Fibroblast of pulmonary artery (primary cell): ENCODE measurements around the gene SLC16A7.

Experiments
- DNase-seq: peaks from one replicate; pipeline ENCODE4 v3.0.0-alpha.2; 2010; ENCODE audit warnings: low read depth
- H3K4me3 ChIP-seq: replicated peaks from 2 replicates; pipeline ENCODE4 v1.5.1; 2011; ENCODE audit warnings: low read depth, mild to moderate bottlenecking, control low read depth, low read length, moderate library complexity
- CTCF ChIP-seq: IDR thresholded peaks from 2 replicates; pipeline ENCODE4 v1.5.1; 2011; ENCODE audit warnings: mild to moderate bottlenecking, control low read depth, low read length, inconsistent platforms; ENCODE audit errors: missing control alignments

Gene SLC16A7

DNA sequence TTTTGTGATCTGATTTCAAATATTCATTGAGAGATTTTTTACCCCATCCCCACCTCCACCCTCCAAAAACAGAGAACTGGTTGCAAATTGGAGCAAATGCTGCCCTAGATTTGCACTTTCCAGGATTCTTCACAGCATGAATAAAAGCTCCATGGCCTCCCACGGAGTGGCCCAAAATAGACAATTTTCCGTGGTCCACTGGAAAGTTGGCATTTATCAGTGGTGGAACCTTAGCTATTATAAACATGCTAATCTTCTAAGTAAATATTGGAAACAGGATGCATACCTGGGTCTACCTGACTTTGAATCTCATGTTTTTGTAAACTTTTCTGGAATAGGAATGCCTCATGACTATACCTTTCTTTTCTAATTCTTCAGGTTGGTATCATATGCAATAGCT is 123.9 kb downstream of the SLC16A7 start:
- no peak overlapping the region for H3K4me3 ChIP-seq
- no peak for TF ChIP-seq CTCF
- no peak for DNase-seq

DNA sequence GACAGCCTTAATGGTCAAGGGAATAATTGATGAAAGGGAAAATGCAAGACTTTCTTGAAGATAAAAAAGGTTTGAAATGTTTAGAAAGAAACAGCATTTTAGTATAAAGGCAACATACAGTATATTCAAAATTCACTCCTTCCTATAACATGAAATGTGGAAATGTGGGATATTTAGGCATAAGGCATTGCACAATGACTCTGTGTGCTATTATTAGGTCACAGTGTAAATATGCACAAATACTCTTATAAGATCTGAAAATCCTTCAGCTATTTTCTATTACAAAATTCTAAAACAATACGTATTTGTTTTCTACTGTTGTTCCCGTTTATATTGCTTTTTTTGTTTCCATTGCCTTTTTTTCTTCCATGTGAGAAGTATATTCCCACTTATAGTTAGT is 127.7 kb downstream of the SLC16A7 start:
- no peak for DNase-seq
- TF ChIP-seq CTCF = no peak
- no peak overlapping the region for H3K4me3 ChIP-seq

GRCh38 chr12:59724011-59724695 is 128.3 kb downstream of the SLC16A7 start:
- no peak overlapping the region for H3K4me3 ChIP-seq
- no peak for DNase-seq
- TF ChIP-seq CTCF = no peak

DNA sequence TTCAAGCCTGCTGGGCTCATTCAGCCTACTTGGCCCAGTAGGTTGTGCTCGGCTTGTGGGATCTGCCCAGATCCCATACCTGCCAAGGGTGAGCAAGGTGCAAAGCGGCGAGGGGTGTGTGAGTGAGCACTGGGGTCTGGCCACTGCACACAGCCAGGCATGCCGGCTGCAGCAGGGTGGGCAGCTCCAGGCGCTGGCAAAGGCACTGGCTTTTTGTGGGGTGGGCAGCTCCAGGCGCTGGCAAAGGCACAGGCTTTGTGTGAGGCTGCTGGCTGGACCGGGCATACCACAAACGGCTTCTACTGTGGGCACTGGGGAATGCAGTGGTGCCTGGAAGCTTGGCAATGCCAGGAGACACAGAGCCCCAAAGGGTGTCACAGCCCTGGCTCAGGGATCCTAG is 137.4 kb downstream of the SLC16A7 start:
- DNase-seq = no peak
- no peak for TF ChIP-seq CTCF
- H3K4me3 ChIP-seq = no peak overlapping the region

DNA sequence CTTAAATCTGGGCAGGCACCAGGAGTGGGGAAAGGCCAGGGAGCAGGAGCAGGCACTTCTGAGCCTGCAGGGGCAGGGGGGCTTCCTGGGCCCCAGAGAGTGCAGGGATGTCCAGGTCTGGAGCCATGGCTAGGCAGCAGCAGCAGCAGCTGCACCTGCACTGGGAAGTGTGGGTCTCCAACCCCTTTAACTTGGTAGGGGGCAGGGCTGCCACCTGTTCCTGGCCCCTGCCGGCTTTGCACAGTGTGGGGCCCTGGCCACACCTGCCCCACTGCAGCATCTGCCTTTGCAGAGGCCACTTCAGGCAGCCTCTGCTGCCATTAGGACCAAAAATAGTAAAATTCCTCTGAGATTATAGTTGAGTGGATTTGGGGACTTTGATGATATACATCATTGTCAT is 138.5 kb downstream of the SLC16A7 start:
- no peak overlapping the region for H3K4me3 ChIP-seq
- no peak for TF ChIP-seq CTCF
- DNase-seq = no peak

DNA sequence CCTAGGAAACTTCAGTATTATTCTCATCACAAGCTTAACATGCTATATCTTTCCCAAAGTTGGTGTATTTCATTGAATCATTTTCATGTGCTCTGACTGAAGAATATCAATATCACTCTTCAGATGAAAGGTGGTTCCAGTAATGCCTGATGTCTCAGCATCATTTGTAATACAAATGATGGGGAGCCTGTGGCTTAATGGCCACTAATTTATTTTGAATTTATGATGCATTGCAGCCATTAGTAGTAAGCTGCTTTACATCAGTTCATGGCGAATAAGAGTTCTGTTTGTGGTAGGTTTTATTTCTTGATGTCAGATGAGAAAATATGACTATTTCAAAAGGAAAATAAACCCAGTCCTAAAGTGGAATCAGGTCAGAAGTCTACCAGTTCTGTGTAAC is 139.4 kb downstream of the SLC16A7 start:
- no peak for TF ChIP-seq CTCF
- no peak overlapping the region for H3K4me3 ChIP-seq
- no peak for DNase-seq

DNA sequence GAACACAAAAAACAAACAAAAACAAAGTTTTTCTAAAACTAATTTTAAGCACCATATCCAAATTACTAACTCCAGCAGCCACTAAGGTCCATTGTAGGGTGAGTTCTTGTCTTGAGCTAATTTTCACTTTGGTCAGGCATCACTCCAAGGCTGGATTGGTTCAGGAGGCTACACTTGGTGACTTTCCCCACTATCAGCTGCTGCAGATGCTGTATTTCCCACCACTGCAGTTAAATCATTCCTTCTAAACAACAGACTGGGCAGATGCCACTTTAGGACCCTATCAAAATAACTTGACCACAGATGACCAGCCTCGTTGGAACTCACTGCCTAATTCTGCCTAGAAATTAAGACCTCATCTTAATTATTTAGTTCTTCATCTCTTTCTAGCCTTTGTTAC is 140.5 kb downstream of the SLC16A7 start:
- no peak for TF ChIP-seq CTCF
- no peak overlapping the region for H3K4me3 ChIP-seq
- DNase-seq = no peak
